OCI-LY3 (cell line): ENCODE results near the gene NEXMIF.

ENCODE experiments used
- EZH2phosphoT487 ChIP-seq: fragments of 200-600 bp; shearing (Covaris generic); IDR thresholded peaks from 2 replicates; pipeline ENCODE4 v1.6.1; 2018; ENCODE audit warnings: antibody characterized with exemption, mixed run types, low read depth
- TF ChIP-seq, protein P1 (sequence below): fragments of 200-600, 300-600 bp; sonication (generic); IDR thresholded peaks from 2 replicates; pipeline ENCODE4 v1.5.1; 2014; ENCODE audit warnings: antibody characterized with exemption, low read length, low read depth

DNA sequence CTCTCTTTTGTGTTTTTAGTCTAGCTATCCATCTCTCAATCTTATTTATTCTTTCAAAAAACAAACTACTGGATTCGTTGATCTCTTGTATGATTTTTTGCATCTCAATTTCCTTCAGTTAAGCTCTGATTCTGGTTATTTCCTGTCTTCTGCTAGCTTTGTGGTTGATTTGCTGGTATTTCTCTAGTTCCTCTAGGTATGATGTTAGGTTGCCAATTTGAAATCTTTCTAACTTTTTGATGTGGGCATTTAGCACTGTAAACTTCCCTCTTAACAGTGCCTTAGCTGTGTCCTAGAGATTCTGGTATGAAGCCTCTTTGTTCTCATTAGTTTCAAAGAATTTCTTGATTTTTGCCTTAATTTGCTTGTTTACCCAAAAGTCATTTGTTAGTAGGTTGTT is 15.2 kb upstream of the NEXMIF start:
- TF ChIP-seq, protein P1, sequence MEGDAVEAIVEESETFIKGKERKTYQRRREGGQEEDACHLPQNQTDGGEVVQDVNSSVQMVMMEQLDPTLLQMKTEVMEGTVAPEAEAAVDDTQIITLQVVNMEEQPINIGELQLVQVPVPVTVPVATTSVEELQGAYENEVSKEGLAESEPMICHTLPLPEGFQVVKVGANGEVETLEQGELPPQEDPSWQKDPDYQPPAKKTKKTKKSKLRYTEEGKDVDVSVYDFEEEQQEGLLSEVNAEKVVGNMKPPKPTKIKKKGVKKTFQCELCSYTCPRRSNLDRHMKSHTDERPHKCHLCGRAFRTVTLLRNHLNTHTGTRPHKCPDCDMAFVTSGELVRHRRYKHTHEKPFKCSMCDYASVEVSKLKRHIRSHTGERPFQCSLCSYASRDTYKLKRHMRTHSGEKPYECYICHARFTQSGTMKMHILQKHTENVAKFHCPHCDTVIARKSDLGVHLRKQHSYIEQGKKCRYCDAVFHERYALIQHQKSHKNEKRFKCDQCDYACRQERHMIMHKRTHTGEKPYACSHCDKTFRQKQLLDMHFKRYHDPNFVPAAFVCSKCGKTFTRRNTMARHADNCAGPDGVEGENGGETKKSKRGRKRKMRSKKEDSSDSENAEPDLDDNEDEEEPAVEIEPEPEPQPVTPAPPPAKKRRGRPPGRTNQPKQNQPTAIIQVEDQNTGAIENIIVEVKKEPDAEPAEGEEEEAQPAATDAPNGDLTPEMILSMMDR = no peak
- no peak for TF ChIP-seq EZH2phosphoT487
